Measurements from ENCODE around the gene PIK3R5. TPM values are rescaled to one million over a fixed set of nuclear protein-coding genes. Genes with fewer than 3 reads are reported as not detected.

Gene PIK3R5
- total RNA-seq, 1 donor from 2014 or later, result not detected

Other genes with a start within 250 kb of the PIK3R5 start
- not detected in 2 replicates for gene CCDC42, start 220.9 kb downstream of the PIK3R5 start, total RNA-seq
- not detected in 2 replicates for gene SPDYE4, start 207.2 kb downstream of the PIK3R5 start, total RNA-seq
- gene MFSD6L, start 166.3 kb downstream of the PIK3R5 start, total RNA-seq, result not detected in 2 replicates
- gene PIK3R6, start 98.0 kb downstream of the PIK3R5 start, total RNA-seq, result not detected in 2 replicates
- gene NTN1, start 55.8 kb upstream of the PIK3R5 start, total RNA-seq, result 0.68 and 0.84 TPM in 2 replicates